ENCODE data around the gene HMOX2.

Gene HMOX2

GRCh38 chr16:4529085-4530060, 53.2 kb downstream of the HMOX2 start:
- H3K9me3 ChIP-seq (ENCODE audit: severe bottlenecking), result no peaks in the 10 kb centered on the region
- H3K27me3 ChIP-seq (ENCODE audit: insufficient read depth, low read depth, severe bottlenecking), result no peaks in the 10 kb centered on the region
- H3K36me3 ChIP-seq, result peaks cover 19% of the 10 kb centered on the region
- TF ChIP-seq, protein P1, sequence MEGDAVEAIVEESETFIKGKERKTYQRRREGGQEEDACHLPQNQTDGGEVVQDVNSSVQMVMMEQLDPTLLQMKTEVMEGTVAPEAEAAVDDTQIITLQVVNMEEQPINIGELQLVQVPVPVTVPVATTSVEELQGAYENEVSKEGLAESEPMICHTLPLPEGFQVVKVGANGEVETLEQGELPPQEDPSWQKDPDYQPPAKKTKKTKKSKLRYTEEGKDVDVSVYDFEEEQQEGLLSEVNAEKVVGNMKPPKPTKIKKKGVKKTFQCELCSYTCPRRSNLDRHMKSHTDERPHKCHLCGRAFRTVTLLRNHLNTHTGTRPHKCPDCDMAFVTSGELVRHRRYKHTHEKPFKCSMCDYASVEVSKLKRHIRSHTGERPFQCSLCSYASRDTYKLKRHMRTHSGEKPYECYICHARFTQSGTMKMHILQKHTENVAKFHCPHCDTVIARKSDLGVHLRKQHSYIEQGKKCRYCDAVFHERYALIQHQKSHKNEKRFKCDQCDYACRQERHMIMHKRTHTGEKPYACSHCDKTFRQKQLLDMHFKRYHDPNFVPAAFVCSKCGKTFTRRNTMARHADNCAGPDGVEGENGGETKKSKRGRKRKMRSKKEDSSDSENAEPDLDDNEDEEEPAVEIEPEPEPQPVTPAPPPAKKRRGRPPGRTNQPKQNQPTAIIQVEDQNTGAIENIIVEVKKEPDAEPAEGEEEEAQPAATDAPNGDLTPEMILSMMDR (IDR thresholded peaks at IDR 0.05; ENCODE audit: low read depth, low read length), result no peak
- H3K4me3 ChIP-seq (ENCODE audit: low read depth, low read length), result no peak overlapping the region
- no peak for DNase-seq
- H3K27ac ChIP-seq, result no peak overlapping the region

GRCh38 chr16:4531811-4532210, 55.6 kb downstream of the HMOX2 start:
- Histone ChIP-seq H3K36me3 (peaks cover 29% of the 10 kb centered on the region), H3K27ac (no peak overlapping the region), H3K4me3 (ENCODE audit: low read depth, low read length) (no peak overlapping the region), H3K9me3 (ENCODE audit: severe bottlenecking) (no peaks in the 10 kb centered on the region), H3K27me3 (ENCODE audit: insufficient read depth, low read depth, severe bottlenecking) (no peaks in the 10 kb centered on the region)
- TF ChIP-seq, protein P1 (IDR thresholded peaks at IDR 0.05; ENCODE audit: low read depth, low read length), result no peak
- no peak for DNase-seq

- H3K9me3 ChIP-seq (ENCODE audit: severe bottlenecking), result no peaks in the 10 kb centered on the region
- TF ChIP-seq, protein P1 (IDR thresholded peaks at IDR 0.05; ENCODE audit: low read depth, low read length), result no peak
- peaks cover 29% of the 10 kb centered on the region for H3K36me3 ChIP-seq
- no peaks in the 10 kb centered on the region for H3K27me3 ChIP-seq (ENCODE audit: insufficient read depth, low read depth, severe bottlenecking)
- H3K4me3 ChIP-seq (ENCODE audit: low read depth, low read length), result no peak overlapping the region
- DNase-seq, result no peak
- no peak overlapping the region for H3K27ac ChIP-seq
Measured at GRCh38 chr16:4532238-4532637, 56.0 kb downstream of the HMOX2 start.

DNA sequence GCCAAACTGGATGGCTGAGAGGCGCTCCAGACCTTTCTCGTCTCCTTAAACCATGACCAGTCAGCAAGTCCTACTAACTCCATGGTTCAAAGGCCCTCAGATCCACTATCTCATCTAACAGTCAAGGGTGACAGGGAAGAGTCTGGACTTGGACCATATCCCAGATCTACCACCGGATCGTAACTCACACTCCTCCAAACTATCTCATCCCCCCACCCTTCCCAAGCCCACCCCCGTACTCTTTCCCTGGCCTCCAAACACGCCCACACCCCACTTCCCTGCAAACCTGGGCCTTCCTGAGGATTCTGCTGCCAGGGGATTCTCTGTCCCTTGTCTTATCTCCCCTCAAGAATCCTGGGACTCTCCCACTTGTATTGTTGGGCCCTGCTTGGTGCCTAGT, 57.3 kb downstream of the HMOX2 start:
- Histone ChIP-seq H3K36me3 (peaks cover 29% of the 10 kb centered on the region), H3K4me3 (ENCODE audit: low read depth, low read length) (no peak overlapping the region), H3K9me3 (ENCODE audit: severe bottlenecking) (no peaks in the 10 kb centered on the region), H3K27ac (no peak overlapping the region), H3K27me3 (ENCODE audit: insufficient read depth, low read depth, severe bottlenecking) (no peaks in the 10 kb centered on the region)
- DNase-seq, result no peak
- TF ChIP-seq, protein P1 (IDR thresholded peaks at IDR 0.05; ENCODE audit: low read depth, low read length), result no peak

DNA sequence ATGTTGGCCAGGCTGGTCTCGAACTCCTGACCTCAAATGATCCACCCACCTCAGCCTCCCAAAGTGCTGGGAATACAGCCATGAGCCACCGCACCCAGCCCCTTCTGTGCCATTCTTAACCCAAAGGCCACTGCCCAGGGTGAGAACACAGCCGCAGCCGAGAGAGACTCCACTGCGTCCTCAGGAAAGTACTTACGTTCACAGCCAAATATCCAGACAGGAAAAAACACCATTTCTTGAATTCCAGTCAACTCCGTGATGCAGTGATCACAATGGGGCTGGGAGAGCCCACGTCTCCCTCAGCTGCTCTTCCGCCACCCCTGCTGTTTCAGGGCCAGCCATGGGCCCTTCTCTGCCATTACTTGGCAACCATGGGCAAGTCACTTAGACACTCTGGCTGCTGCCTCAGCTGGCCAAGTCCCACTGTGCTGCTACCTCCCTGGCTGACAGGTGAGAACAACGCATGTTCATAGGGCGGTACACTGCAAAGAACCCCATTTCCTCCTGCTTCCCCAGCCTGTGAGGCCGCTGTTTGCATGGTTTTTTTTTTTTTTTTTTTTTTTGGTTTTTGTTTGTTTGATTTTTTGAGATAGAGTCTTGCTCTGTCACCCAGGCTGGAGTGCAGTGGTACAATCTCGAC, 58.1 kb downstream of the HMOX2 start:
- DNase-seq, result no peak
- H3K27ac ChIP-seq, result no peak overlapping the region
- TF ChIP-seq, protein P1 (IDR thresholded peaks at IDR 0.05; ENCODE audit: low read depth, low read length), result no peak
- H3K4me3 ChIP-seq (ENCODE audit: low read depth, low read length), result no peak overlapping the region
- peaks cover 29% of the 10 kb centered on the region for H3K36me3 ChIP-seq
- H3K27me3 ChIP-seq (ENCODE audit: insufficient read depth, low read depth, severe bottlenecking), result no peaks in the 10 kb centered on the region
- H3K9me3 ChIP-seq (ENCODE audit: severe bottlenecking), result peaks cover 5% of the 10 kb centered on the region
